Transverse colon (tissue), 4 donors: Measurements from ENCODE around the gene SKP2. TPM values are rescaled to one million over a fixed set of nuclear protein-coding genes. Genes with fewer than 3 reads are reported as not detected.

ENCODE experiments used
- DNase-seq: peaks from one replicate; pipeline ENCODE4 v3.0.0-alpha.2; 2019
- H3K27ac ChIP-seq, 4 donors: fragments of 200-600 bp; sonication (generic); 2 replicates each; pipeline ENCODE4 v1.5.1; 2016 to 2018; ENCODE audit warnings: inconsistent platforms in 4 of 4
- H3K27me3 ChIP-seq: fragments of 200-600 bp; sonication (generic); 2 replicates; pipeline ENCODE4 v1.5.1; 2017; ENCODE audit warnings: inconsistent platforms
- H3K36me3 ChIP-seq, 4 donors: fragments of 200-600 bp; sonication (generic); 2 replicates each; pipeline ENCODE4 v1.5.1; 2017 to 2019; ENCODE audit warnings: inconsistent platforms in 4 of 4
- H3K4me1 ChIP-seq, 4 donors: fragments of 200-600 bp; sonication (generic); 2 replicates each; pipeline ENCODE4 v1.5.1; 2017 to 2020; ENCODE audit warnings: inconsistent platforms in 4 of 4
- H3K4me3 ChIP-seq, 4 donors: fragments of 200-600 bp; sonication (generic); 1 replicate in 1 of 4; 2 replicates in 3 of 4; pipeline versions ENCODE4 v1.5.1 to v1.6.1; 2017 to 2019; ENCODE audit warnings: inconsistent platforms in 4 of 4
- H3K9me3 ChIP-seq, 2 donors: fragments of 200-600 bp; sonication (generic); 2 replicates each; pipeline ENCODE4 v1.5.1; 2017 to 2019; ENCODE audit warnings: inconsistent platforms in 2 of 2
- EP300 ChIP-seq: sonication (generic); formaldehyde crosslinking; IDR thresholded peaks from one replicate; pipeline ENCODE4 v1.6.1; 2017; ENCODE audit warnings: antibody characterized with exemption, low read depth
- POLR2A ChIP-seq: fragments of 450-650 bp; IDR thresholded peaks from one replicate; pipeline ENCODE4 v1.6.1; 2016; ENCODE audit warnings: antibody characterized with exemption, mild to moderate bottlenecking, moderate library complexity
- POLR2AphosphoS5 ChIP-seq, 3 donors: sonication (generic); formaldehyde crosslinking; IDR thresholded peaks; one replicate each; pipeline ENCODE4 v1.6.1; 2016; ENCODE audit warnings: antibody characterized with exemption in 3 of 3
- WGBS, 2 donors: methylation state at CpG; one replicate each; pipeline ENCODE4 v1.1.5; 2018; ENCODE audit warnings: low coverage in 1 of 2; 5-methylcytosine and 5-hydroxymethylcytosine counted together
- in situ Hi-C, 4 donors: fragments of 200-750 bp; cut with MboI; loops; one replicate each; pipeline versions ENCODE4 v1.15.0 to v1.15.1; 2017; ENCODE audit warnings: low sequenced_read_pairs in 3 of 4, low pct_ligation_motif_present in 1 of 4, low pct_unique_long_range_greater_than_20kb in 1 of 4
- intact Hi-C: fragments of 100-400 bp; cut with DNase I; formaldehyde crosslinking; loops from one replicate; pipeline ENCODE4 v1.15.1; 2023; ENCODE audit warnings: low total_unique reads
- total RNA-seq, 4 donors: library from RNA; depleted of rRNA; stranded (reverse); fragments of >200 nt; gene quantifications; one replicate each; pipeline ENCODE4 v1.1.0, GENCODE V29; 2016
- TF ChIP-seq, protein P1 (sequence below), 5 experiments: fragments of 200-600 bp in 3 of 5; fragments of 450-650 bp in 2 of 5; sonication (generic) in 3 of 5; IDR thresholded peaks; 1 replicate in 2 of 5; 2 replicates in 3 of 5; pipeline ENCODE4 v1.5.1; 2016 to 2017; ENCODE audit warnings: antibody characterized with exemption in 5 of 5, inconsistent platforms in 3 of 5, mild to moderate bottlenecking in 2 of 5, moderate library complexity in 1 of 5

Gene SKP2
- total RNA-seq, 4 donors from 2014 or later = 1.1 to 12.4 (median 8.6) TPM

DNA sequence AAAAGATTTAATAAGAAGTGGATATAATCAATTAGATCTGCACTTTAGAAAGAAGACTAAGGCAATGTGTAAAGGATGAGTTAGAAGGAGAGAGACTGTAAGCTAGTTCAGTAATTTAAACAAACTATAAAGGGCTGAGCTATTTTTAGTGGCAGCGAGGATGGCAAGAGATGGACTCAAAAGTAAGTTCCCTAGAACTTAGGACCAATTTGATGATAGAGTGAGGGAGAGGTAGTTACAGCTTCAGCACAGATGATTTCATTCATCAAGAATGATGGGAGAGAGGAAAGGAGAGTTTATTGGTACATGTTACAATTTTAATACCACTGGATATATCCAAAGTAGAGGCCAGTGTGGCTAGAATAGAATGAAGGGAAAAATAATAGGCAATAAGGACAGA lies 70.7 kb downstream of the SKP2 start:
- in situ Hi-C loops = no loop called here
- 67 to 73% methylated on average over 1 of the region's 1 CpG for WGBS, 2 donors
- intact Hi-C loops = no loop called here
- Histone ChIP-seq H3K4me3 (no peak overlapping the region), H3K4me1 (no peaks in the 10 kb centered on the region), H3K36me3 (peaks cover 0 to 15% (median 7%) of the 10 kb centered on the region in 4 donors), H3K27ac (no peak overlapping the region), H3K27me3 (no peaks in the 10 kb centered on the region), H3K9me3 (no peaks in the 10 kb centered on the region)
- TF ChIP-seq, protein P1, sequence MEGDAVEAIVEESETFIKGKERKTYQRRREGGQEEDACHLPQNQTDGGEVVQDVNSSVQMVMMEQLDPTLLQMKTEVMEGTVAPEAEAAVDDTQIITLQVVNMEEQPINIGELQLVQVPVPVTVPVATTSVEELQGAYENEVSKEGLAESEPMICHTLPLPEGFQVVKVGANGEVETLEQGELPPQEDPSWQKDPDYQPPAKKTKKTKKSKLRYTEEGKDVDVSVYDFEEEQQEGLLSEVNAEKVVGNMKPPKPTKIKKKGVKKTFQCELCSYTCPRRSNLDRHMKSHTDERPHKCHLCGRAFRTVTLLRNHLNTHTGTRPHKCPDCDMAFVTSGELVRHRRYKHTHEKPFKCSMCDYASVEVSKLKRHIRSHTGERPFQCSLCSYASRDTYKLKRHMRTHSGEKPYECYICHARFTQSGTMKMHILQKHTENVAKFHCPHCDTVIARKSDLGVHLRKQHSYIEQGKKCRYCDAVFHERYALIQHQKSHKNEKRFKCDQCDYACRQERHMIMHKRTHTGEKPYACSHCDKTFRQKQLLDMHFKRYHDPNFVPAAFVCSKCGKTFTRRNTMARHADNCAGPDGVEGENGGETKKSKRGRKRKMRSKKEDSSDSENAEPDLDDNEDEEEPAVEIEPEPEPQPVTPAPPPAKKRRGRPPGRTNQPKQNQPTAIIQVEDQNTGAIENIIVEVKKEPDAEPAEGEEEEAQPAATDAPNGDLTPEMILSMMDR (IDR thresholded peaks at IDR 0.05) = no peak
- no peak for TF ChIP-seq EP300
- no peak for TF ChIP-seq POLR2A
- no peak for TF ChIP-seq POLR2AphosphoS5 (IDR thresholded peaks at IDR 0.05)
- DNase-seq = no peak

DNA sequence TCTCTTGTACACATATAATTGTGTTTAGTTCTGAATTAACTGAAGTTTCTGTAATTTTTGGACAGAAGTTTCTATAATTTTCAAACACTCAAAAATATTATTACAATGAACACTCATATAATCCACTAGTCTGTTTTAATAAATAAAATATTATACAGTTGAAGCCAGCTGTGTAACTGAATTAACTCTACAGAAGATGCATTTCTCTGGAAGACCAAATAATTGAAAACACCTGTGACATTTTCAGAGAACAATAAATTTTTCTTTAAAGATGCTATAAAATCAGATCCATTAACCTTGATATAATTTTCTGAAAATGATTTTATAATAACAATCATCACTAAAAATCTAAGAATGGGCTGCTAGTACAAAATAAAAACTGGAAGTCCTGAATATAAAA lies 75.1 kb downstream of the SKP2 start:
- intact Hi-C loops (no loop called here), in situ Hi-C loops (no loop called here)
- Histone ChIP-seq H3K36me3 (peaks cover 0 to 14% (median 4%) of the 10 kb centered on the region in 4 donors), H3K4me1 (no peaks in the 10 kb centered on the region), H3K27ac (no peak overlapping the region), H3K4me3 (no peak overlapping the region), H3K9me3 (no peaks in the 10 kb centered on the region), H3K27me3 (no peaks in the 10 kb centered on the region)
- DNase-seq = no peak
- TF ChIP-seq POLR2AphosphoS5 (IDR thresholded peaks at IDR 0.05) = no peak
- TF ChIP-seq, protein P1 (IDR thresholded peaks at IDR 0.05) = no peak
- TF ChIP-seq EP300 = no peak
- no peak for TF ChIP-seq POLR2A

DNA sequence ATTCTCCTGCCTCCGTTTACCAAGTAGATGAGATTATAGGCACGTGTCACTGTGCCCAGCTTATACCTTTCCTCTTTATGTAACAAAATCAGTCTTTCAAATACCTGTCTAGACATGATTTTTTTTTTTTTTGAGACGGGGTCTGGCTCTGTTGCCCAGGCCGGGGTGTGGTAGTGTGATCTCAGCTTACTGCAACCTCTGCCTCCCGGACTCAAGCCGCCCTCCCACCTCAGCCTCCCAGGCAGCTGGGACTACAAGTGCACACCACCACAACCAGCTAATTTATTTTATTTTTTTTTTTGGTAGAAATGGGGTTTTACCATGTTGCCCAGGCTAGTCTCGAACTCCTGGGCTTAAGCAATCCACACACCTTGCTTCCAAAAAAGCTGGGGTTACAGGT lies 76.6 kb downstream of the SKP2 start:
- in situ Hi-C loops (no loop called here), intact Hi-C loops (no loop called here)
- Histone ChIP-seq H3K4me1 (no peaks in the 10 kb centered on the region), H3K36me3 (peaks cover 0 to 14% (median 4%) of the 10 kb centered on the region in 4 donors), H3K27me3 (no peaks in the 10 kb centered on the region), H3K9me3 (no peaks in the 10 kb centered on the region), H3K27ac (no peak overlapping the region), H3K4me3 (no peak overlapping the region)
- no peak for TF ChIP-seq EP300
- TF ChIP-seq POLR2A = no peak
- TF ChIP-seq, protein P1 (IDR thresholded peaks at IDR 0.05) = no peak
- TF ChIP-seq POLR2AphosphoS5 (IDR thresholded peaks at IDR 0.05) = no peak
- no peak for DNase-seq
- WGBS, 2 donors = 92 to 97% methylated on average over 4 to 7 of the region's 7 CpGs

DNA sequence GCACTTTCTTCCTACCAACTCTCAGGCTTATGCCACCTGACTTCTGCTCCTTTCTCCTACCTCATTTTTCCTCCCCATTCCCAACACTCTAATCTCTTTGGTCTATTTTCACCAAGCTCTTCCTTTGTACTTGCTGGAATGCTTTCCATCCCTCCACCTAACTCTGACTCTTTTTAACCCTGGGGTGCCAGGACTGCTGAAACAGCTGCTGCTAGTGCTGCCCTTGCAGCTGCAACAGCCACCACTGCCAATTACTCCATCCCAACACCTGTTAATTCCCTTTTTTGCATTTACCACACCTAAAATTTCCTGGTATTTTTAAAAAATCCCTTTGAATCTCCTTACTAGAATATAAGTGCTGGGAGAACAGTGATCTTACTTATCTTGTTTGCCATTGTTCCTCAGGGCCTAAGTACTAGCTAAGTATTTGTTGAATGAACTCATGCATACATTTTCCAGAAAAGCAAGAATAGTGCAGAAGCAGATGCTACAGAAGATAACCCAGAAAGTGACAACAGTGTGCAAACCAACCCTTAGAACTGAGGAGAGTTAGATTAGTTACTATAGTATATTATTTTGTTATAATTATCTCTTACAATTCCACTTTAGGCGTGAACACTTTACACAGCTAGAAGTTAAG lies 78.4 kb downstream of the SKP2 start:
- DNase-seq = no peak
- 95 to 100% methylated on average over 1 of the region's 1 CpG for WGBS, 2 donors
- TF ChIP-seq, protein P1 (IDR thresholded peaks at IDR 0.05) = no peak
- TF ChIP-seq EP300 = no peak
- TF ChIP-seq POLR2AphosphoS5 (IDR thresholded peaks at IDR 0.05) = no peak
- no peak for TF ChIP-seq POLR2A
- Histone ChIP-seq H3K4me3 (no peak overlapping the region), H3K27ac (no peak overlapping the region), H3K4me1 (no peaks in the 10 kb centered on the region), H3K36me3 (peaks cover 0 to 5% (median 2%) of the 10 kb centered on the region in 4 donors), H3K9me3 (no peaks in the 10 kb centered on the region), H3K27me3 (no peaks in the 10 kb centered on the region)
- in situ Hi-C loops (no loop called here), intact Hi-C loops (no loop called here)
